Measurements from ENCODE around the gene DUSP11. TPM values are rescaled to one million over a fixed set of nuclear protein-coding genes. Genes with fewer than 3 reads are reported as not detected.

Gene DUSP11
- total and polyA plus RNA-seq, 2 of the 13 experiments (the other 11 are each of a cell fraction or from before 2014, with no cell fraction given): 30.5 to 36.2 TPM

- FAIRE-seq (no peak), ATAC-seq (no peak), DNase-seq (ENCODE audit: low spot score) (no peak)
- H3K79me2 ChIP-seq (ENCODE audit: insufficient read depth, low read length): peaks cover 10% of the 10 kb centered on the region
- H3K4me1 ChIP-seq (ENCODE audit: insufficient read depth, low read length): peaks cover 10% of the 10 kb centered on the region; the same call in 1 of the 2 replicates
- H3K27ac ChIP-seq (ENCODE audit: extremely low read length, insufficient read depth, low read length): no peak overlapping the region
- BruUV-seq (replicated peaks): no TSS peak
- H3K9ac ChIP-seq (ENCODE audit: insufficient read depth, low read depth, low read length): no peak overlapping the region
- H3K36me3 ChIP-seq (replicated peaks in 1 of 2; ENCODE audit: control insufficient read depth in 1 of 2, insufficient read depth in 2 of 2, low read length in 2 of 2): no peaks in the 10 kb centered on the region; a peak in 1 of 5 replicates
- no peak overlapping the region for H3K4me2 ChIP-seq (ENCODE audit: low read depth, low read length)
- H2AFZ ChIP-seq (ENCODE audit: low read length): no peak overlapping the region
- H3K4me3 ChIP-seq (replicated peaks in 1 of 3; ENCODE audit: insufficient read depth in 1 of 3, low read depth in 2 of 3, low read length in 3 of 3): no peak overlapping the region
- peaks cover 0 to 4% of the 10 kb centered on the region in 2 experiments; a peak in 1 of 5 replicates for H3K27me3 ChIP-seq (ENCODE audit: control insufficient read depth in 1 of 2, insufficient read depth in 2 of 2, low read length in 2 of 2)
- 0 out of 2 replicates have a peak, but pooled peaks cover 6% of the 10 kb centered on the region for H3K9me3 ChIP-seq (ENCODE audit: low read length)
- POLR2A ChIA-PET: no interaction called here
- CTCF ChIA-PET (ENCODE audit: low intra/inter-chr PET ratio, low total read pairs): no interaction called here
- WGBS (ENCODE audit: low lambda C conversion rate): 53% methylated on average over 2 of the region's 2 CpGs
- in situ Hi-C loops (cut with HindIII; ENCODE audit: extremely low pct_ligation_motif_present, low pct_unique_long_range_greater_than_20kb): no loop called here
- TF ChIP-seq ZNF703 (CRISPR knock-in tag; IDR thresholded peaks at IDR 0.05; ENCODE audit: borderline replicate concordance): no peak
- TF ChIP-seq ZBTB2 (CRISPR knock-in tag; IDR thresholded peaks at IDR 0.05; ENCODE audit: low read depth): no peak
- TF ChIP-seq ZNF556 (CRISPR knock-in tag; IDR thresholded peaks at IDR 0.05; ENCODE audit: borderline replicate concordance): no peak
- no peak for TF ChIP-seq ZNF3 (CRISPR knock-in tag; IDR thresholded peaks at IDR 0.05)
- no peak for TF ChIP-seq ZBTB7A (CRISPR knock-in tag; IDR thresholded peaks at IDR 0.05)
- TF ChIP-seq KDM3A (CRISPR knock-in tag; IDR thresholded peaks at IDR 0.05; ENCODE audit: low read depth): no peak
- intact Hi-C loops (cut with micrococcal nuclease; ENCODE audit: unreplicated experiment): no loop called here
- H4K20me1 ChIP-seq (ENCODE audit: insufficient read depth, low read length): no peaks in the 10 kb centered on the region
These were observed 39.1 kb downstream of the DUSP11 start for GRCh38 chr2:73740767-73741166.

GRCh38 chr2:73739101-73739500, 40.8 kb downstream of the DUSP11 start:
- H3K4me3 ChIP-seq (replicated peaks in 1 of 3; ENCODE audit: insufficient read depth in 1 of 3, low read depth in 2 of 3, low read length in 3 of 3): no peak overlapping the region
- H3K4me1 ChIP-seq (ENCODE audit: insufficient read depth, low read length): peaks cover 17% of the 10 kb centered on the region; the same call in 1 of the 2 replicates
- no peak overlapping the region for H3K9ac ChIP-seq (ENCODE audit: insufficient read depth, low read depth, low read length)
- 0 out of 5 replicates have a peak, but pooled peaks cover 0 to 6% of the 10 kb centered on the region in 2 experiments for H3K36me3 ChIP-seq (replicated peaks in 1 of 2; ENCODE audit: control insufficient read depth in 1 of 2, insufficient read depth in 2 of 2, low read length in 2 of 2)
- H3K9me3 ChIP-seq (ENCODE audit: low read length): 0 out of 2 replicates have a peak, but pooled peaks cover 6% of the 10 kb centered on the region
- H3K27ac ChIP-seq (ENCODE audit: extremely low read length, insufficient read depth, low read length): no peak overlapping the region
- H3K4me2 ChIP-seq (ENCODE audit: low read depth, low read length): no peak overlapping the region
- in situ Hi-C loops (cut with HindIII; ENCODE audit: extremely low pct_ligation_motif_present, low pct_unique_long_range_greater_than_20kb) (no loop called here), intact Hi-C loops (cut with micrococcal nuclease; ENCODE audit: unreplicated experiment) (no loop called here)
- ATAC-seq (no peak), FAIRE-seq (no peak), DNase-seq (ENCODE audit: low spot score) (no peak)
- H2AFZ ChIP-seq (ENCODE audit: low read length): no peak overlapping the region
- no TSS peak for BruUV-seq (replicated peaks)
- WGBS (ENCODE audit: low lambda C conversion rate): 86% methylated on average over 3 of the region's 3 CpGs
- H3K27me3 ChIP-seq (ENCODE audit: control insufficient read depth in 1 of 2, insufficient read depth in 2 of 2, low read length in 2 of 2): peaks cover 0 to 4% of the 10 kb centered on the region in 2 experiments; a peak in 1 of 5 replicates
- no peaks in the 10 kb centered on the region for H4K20me1 ChIP-seq (ENCODE audit: insufficient read depth, low read length)
- POLR2A ChIA-PET: no interaction called here
- H3K79me2 ChIP-seq (ENCODE audit: insufficient read depth, low read length): peaks cover 15% of the 10 kb centered on the region
- CTCF ChIA-PET (ENCODE audit: low intra/inter-chr PET ratio, low total read pairs): no interaction called here
- TF ChIP-seq ZSCAN29 (CRISPR knock-in tag; conservative IDR thresholded peaks at IDR 0.05) (no peak), KMT2A (CRISPR knock-in tag; IDR thresholded peaks at IDR 0.05) (no peak), ZNF530 (CRISPR knock-in tag; IDR thresholded peaks at IDR 0.05; ENCODE audit: low read depth) (no peak), TBX2 (CRISPR knock-in tag; IDR thresholded peaks at IDR 0.05; ENCODE audit: borderline replicate concordance) (no peak), ZNF446 (CRISPR knock-in tag; IDR thresholded peaks at IDR 0.05) (no peak), CENPBD1 (CRISPR knock-in tag; IDR thresholded peaks at IDR 0.05; ENCODE audit: borderline replicate concordance, low read depth) (no peak)
- TF ChIP-seq, protein P1, sequence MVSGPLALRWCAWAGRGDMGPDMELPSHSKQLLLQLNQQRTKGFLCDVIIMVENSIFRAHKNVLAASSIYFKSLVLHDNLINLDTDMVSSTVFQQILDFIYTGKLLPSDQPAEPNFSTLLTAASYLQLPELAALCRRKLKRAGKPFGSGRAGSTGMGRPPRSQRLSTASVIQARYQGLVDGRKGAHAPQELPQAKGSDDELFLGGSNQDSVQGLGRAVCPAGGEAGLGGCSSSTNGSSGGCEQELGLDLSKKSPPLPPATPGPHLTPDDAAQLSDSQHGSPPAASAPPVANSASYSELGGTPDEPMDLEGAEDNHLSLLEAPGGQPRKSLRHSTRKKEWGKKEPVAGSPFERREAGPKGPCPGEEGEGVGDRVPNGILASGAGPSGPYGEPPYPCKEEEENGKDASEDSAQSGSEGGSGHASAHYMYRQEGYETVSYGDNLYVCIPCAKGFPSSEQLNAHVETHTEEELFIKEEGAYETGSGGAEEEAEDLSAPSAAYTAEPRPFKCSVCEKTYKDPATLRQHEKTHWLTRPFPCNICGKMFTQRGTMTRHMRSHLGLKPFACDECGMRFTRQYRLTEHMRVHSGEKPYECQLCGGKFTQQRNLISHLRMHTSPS (CRISPR knock-in tag; IDR thresholded peaks at IDR 0.05; ENCODE audit: low read depth): no peak
- TF ChIP-seq, protein P2, sequence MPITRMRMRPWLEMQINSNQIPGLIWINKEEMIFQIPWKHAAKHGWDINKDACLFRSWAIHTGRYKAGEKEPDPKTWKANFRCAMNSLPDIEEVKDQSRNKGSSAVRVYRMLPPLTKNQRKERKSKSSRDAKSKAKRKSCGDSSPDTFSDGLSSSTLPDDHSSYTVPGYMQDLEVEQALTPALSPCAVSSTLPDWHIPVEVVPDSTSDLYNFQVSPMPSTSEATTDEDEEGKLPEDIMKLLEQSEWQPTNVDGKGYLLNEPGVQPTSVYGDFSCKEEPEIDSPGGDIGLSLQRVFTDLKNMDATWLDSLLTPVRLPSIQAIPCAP (CRISPR knock-in tag; IDR thresholded peaks at IDR 0.05; ENCODE audit: low read depth): no peak
